Chondrocyte (in vitro differentiated cells): ENCODE measurements around the gene PHLDB2. TPM values are rescaled to one million over a fixed set of nuclear protein-coding genes. Genes with fewer than 3 reads are reported as not detected.

Experiments used
- DNase-seq: peaks from one replicate; pipeline ENCODE4 v3.0.0; 2021; ENCODE audit warnings: mixed read lengths, low spot score
- H3K27ac Mint-ChIP-seq: one replicate; pipeline ENCODE4 v1.8.0; 2021; ENCODE audit warnings: mild to moderate bottlenecking, moderate library complexity, mixed read lengths; ENCODE audit not compliant: unreplicated experiment
- H3K27me3 Mint-ChIP-seq: 2 replicates; pipeline ENCODE4 v1.8.0; 2021; ENCODE audit warnings: low read depth, mixed read lengths
- H3K36me3 Mint-ChIP-seq: 2 replicates; pipeline ENCODE4 v1.8.0; 2021; ENCODE audit warnings: low read depth, mixed read lengths
- H3K4me1 Mint-ChIP-seq: 2 replicates; pipeline ENCODE4 v1.8.0; 2021; ENCODE audit warnings: low read depth, mild to moderate bottlenecking, mixed read lengths
- H3K4me3 Mint-ChIP-seq: one replicate; pipeline ENCODE4 v1.8.0; 2021; ENCODE audit warnings: mild to moderate bottlenecking, moderate library complexity, mixed read lengths; ENCODE audit not compliant: unreplicated experiment
- H3K9me3 Mint-ChIP-seq: 2 replicates; pipeline ENCODE4 v1.8.0; 2021; ENCODE audit warnings: low read depth, mixed read lengths
- total RNA-seq: library from RNA; stranded (reverse); gene quantifications from 3 replicates; pipeline ENCODE4 v1.2.1, GENCODE V29; 2021
- TF ChIP-seq, protein P1 (sequence below): fragments of 200-600 bp; sonication (generic); IDR thresholded peaks from 2 replicates; pipeline ENCODE4 v1.5.0; 2021; ENCODE audit warnings: antibody characterized with exemption, mild to moderate bottlenecking, moderate library complexity

Gene PHLDB2
- total RNA-seq, 1 donor from 2014 or later, result 138 TPM

DNA sequence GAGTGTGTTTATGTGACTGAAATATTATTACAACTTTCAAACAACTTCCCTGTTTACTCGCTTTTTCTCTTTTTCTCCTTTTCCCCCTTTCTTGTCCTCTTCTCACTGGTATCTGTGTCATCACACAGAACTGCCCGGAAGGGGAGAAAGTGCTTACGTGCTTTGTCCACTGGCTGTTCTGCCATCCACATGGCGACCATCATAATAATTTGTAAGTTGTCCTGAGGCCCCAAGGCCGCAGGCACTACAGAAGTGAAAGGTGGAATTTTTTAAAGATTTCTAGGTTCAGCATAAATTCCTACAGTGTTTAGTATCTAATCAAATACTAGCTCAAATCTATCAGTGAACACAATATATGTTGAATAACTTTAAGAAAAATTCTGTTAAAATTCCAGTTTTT lies 93.0 kb downstream of the PHLDB2 start:
- Mint-ChIP-seq H3K36me3 (peaks cover 35% of the 10 kb centered on the region), H3K4me1 (peaks cover 12% of the 10 kb centered on the region), H3K27ac (no peak overlapping the region), H3K27me3 (no peaks in the 10 kb centered on the region), H3K4me3 (no peak overlapping the region), H3K9me3 (no peaks in the 10 kb centered on the region)
- no peak for DNase-seq
- TF ChIP-seq, protein P1, sequence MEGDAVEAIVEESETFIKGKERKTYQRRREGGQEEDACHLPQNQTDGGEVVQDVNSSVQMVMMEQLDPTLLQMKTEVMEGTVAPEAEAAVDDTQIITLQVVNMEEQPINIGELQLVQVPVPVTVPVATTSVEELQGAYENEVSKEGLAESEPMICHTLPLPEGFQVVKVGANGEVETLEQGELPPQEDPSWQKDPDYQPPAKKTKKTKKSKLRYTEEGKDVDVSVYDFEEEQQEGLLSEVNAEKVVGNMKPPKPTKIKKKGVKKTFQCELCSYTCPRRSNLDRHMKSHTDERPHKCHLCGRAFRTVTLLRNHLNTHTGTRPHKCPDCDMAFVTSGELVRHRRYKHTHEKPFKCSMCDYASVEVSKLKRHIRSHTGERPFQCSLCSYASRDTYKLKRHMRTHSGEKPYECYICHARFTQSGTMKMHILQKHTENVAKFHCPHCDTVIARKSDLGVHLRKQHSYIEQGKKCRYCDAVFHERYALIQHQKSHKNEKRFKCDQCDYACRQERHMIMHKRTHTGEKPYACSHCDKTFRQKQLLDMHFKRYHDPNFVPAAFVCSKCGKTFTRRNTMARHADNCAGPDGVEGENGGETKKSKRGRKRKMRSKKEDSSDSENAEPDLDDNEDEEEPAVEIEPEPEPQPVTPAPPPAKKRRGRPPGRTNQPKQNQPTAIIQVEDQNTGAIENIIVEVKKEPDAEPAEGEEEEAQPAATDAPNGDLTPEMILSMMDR, result no peak

DNA sequence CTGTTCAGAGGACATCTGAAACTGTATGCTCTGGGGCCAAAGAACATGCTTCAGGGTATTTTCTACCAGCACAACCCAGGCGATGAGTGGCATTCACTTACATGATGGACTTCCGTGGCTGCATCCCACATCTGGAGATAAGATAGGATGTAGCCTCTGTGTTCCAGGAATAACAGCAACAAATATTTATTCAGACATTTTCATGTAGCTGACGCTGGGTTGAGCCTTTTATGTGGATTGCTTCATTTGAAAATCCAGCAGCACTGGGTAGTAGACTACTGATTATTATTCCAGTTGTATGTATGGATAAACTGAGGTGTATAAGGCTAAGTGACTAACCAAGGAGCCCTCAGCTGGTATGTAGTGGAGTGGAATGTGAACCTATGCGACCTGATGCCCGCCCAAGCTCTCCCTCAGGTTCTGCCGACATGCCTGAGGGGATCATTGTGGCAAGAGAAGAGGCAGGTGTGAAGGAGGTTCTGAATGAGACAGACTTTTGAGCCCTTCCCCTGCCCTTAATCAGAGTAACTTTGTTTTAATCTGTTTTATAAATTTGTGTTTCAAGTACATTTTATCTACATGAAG lies 93.9 kb downstream of the PHLDB2 start:
- Mint-ChIP-seq H3K27me3 (no peaks in the 10 kb centered on the region), H3K4me1 (peaks cover 8% of the 10 kb centered on the region), H3K27ac (no peak overlapping the region), H3K36me3 (peaks cover 33% of the 10 kb centered on the region), H3K4me3 (no peak overlapping the region), H3K9me3 (no peaks in the 10 kb centered on the region)
- DNase-seq, result no peak
- TF ChIP-seq, protein P1, result no peak

DNA sequence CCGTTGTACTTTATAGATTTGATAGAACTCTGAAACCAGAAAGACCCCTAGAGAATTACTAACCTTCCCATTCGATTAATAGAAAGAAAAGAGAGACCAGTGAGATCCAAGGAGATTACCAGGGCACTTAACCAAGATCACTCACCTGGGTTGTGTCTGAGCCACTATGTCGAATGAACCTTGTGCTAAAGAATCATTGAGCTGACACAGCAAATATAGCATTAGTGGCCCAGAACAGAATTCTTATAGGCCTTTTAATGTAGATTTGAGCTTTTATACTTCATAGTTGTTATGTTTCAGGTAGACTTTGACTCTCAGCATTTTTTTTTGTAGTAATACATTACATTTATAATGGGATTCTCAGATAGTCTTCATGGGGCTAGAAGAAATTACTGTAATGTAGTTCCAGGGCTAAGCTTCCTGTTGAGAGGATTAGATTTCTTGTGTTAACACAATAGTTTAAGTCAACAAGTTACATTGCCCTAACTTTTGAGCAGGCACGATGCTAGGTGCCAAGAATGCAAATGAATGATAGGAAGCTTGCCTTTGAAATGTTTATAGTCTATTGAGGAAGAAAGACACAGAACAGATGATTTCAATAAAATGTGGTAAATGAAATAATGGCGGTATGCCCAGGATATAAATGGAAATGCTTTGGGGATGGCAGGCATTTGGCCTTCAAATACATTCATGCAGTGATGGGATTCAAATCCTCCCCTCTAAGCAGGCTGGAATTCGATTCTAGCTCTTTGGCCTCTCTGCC lies 95.3 kb downstream of the PHLDB2 start:
- no peaks in the 10 kb centered on the region for H3K9me3 Mint-ChIP-seq
- TF ChIP-seq, protein P1, result no peak
- H3K27ac Mint-ChIP-seq, result no peak overlapping the region
- H3K4me1 Mint-ChIP-seq, result peaks cover 8% of the 10 kb centered on the region
- H3K4me3 Mint-ChIP-seq, result no peak overlapping the region
- no peaks in the 10 kb centered on the region for H3K27me3 Mint-ChIP-seq
- H3K36me3 Mint-ChIP-seq, result peaks cover 34% of the 10 kb centered on the region
- DNase-seq, result no peak

DNA sequence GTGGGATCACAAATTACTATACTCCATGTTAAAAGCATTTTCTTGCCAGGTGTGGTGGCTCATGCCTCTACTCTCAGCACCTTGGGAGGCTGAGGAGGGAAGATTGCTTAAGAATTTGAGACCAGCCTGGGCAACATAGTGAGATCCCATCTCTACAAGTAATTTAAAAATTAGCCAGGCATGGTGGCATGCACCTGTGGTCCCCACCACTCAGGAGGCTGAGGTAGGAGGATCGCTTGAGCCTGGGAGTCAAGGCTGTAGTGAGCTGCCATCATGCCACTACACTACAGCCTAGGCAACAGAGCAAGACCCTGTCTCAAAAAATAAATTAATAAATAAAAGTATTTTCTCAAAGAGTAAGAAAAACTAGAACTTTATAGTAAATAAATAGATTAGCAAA lies 96.8 kb downstream of the PHLDB2 start:
- Mint-ChIP-seq H3K27me3 (no peaks in the 10 kb centered on the region), H3K9me3 (no peaks in the 10 kb centered on the region), H3K27ac (no peak overlapping the region), H3K4me1 (peaks cover 8% of the 10 kb centered on the region), H3K36me3 (peaks cover 29% of the 10 kb centered on the region), H3K4me3 (no peak overlapping the region)
- TF ChIP-seq, protein P1, result no peak
- no peak for DNase-seq

DNA sequence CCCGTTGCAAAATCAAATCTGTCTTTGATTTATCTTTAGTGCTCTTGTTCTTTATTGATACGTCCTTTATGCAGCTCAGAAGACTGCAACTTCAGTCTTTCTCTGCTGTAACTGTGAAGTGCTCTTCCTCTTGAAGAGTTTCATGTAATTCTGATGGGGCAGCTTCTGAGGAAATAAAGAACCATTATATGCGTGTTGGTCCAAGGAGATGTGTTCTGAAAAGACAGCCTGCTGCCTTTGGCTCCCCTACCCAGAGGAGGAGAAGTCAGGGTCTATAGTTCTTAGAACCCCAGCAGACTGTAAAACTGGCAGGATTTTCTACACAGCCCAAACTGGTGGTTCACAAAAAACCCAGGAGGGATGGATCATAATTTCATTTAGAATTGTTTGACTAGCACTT lies 97.4 kb downstream of the PHLDB2 start:
- H3K27me3 Mint-ChIP-seq, result no peaks in the 10 kb centered on the region
- DNase-seq, result no peak
- TF ChIP-seq, protein P1, result no peak
- H3K9me3 Mint-ChIP-seq, result no peaks in the 10 kb centered on the region
- H3K36me3 Mint-ChIP-seq, result peaks cover 30% of the 10 kb centered on the region
- no peak overlapping the region for H3K4me3 Mint-ChIP-seq
- H3K4me1 Mint-ChIP-seq, result peaks cover 8% of the 10 kb centered on the region
- H3K27ac Mint-ChIP-seq, result no peak overlapping the region
